Activated CD8-positive, alpha-beta memory T cell treated with anti-CD3 and anti-CD28 coated beads, Interleukin-2, amount 50 U/mL, for 1 hour (primary cell): Measurements from ENCODE around the gene NIP7.
"Not testable (repeated sequence)": the region's sequence is repeated elsewhere in the genome, so short reads cannot be mapped to it uniquely, and the experiment has no call there.

Experiments used
- DNase-seq: peaks from one replicate; pipeline ENCODE4 v3.0.0-alpha.2; 2020; ENCODE audit errors: extremely low read depth

Gene NIP7

DNA sequence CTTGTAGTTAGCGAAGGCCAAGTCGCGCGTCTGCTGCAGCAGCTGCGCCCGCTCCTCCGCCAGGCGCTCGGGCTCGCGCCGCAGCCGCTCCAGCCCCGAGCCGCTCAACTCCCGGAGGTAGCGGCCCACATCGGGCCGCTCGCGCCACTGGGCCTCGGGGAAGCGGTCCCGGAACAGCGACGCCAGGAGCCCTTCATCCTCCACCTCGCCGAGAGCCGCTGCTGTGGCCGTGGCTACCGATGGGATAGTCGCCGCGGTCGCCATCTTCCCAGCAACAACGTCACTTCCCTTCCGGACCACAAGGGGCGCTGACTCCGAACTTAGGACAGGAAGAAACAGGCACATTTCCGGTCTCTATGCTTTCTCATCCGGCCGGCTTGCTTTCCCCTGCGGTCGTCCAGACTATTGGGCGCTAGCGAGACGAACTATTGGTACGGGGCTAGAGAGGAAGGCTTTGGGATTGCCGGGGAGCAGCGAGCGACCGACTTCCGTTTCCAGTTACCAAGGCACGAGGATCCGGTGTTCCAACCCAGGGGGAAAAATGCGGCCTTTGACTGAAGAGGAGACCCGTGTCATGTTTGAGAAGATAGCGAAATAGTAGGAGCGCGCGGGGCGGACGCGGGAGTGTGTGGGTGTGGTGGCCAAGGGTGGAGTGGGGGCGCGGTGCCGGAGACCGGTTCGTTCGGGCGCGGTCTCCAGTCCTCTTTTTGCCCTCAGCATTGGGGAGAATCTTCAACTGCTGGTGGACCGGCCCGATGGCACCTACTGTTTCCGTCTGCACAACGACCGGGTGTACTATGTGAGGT lies at the start of gene NIP7, which contains the start of gene COG8:
Gene NIP7, plus strand, starts transcription at position 484 of the 806 bp plus-strand sequence. Its CDS starts 58 bp downstream, at position 542.
Gene COG8, minus strand, starts transcription at position 276 of the 806 bp plus-strand sequence. Its CDS starts 12 bp downstream, at position 264.
- DNase-seq: peak; percentile 80

DNA sequence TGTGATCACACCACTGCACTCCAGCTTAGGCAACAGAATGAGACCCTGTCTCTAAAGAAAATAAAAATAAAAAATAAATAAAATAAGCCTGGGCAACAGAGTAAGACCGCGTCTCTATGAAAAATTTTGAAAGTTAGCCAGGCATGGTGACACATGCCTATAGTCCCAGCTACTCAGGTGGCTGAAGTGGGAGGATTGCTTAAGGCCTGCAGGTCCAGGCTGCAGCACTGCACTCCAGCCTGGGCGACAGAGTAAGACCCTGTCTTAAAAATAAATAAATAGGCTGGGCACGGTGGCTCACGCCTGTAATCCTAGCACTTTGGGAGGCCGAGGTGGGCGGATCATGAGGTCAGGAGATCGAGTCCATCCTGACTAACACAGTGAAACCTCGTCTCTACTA lies 47.9 kb upstream of the NIP7 start:
- not testable (repeated sequence) for DNase-seq

DNA sequence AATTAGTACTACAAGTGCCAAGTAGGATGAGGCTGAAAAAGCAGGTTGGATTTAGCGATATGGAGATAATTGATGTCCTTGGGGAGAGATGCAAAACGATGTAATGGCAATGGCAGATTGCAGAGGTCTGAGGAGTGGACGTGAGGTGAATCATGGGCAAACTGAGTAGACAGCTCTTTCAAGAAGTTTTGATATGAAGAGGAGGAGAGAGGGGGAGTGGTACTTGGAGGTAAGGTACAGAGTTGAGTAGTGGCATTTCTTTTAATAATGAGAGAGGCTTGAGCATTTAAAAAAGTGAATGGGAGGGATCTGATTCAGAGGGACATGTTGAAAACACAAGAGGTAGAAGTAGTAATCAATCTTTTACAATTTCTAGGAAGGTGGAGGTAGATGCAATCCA lies 46.2 kb upstream of the NIP7 start:
- DNase-seq: no peak

DNA sequence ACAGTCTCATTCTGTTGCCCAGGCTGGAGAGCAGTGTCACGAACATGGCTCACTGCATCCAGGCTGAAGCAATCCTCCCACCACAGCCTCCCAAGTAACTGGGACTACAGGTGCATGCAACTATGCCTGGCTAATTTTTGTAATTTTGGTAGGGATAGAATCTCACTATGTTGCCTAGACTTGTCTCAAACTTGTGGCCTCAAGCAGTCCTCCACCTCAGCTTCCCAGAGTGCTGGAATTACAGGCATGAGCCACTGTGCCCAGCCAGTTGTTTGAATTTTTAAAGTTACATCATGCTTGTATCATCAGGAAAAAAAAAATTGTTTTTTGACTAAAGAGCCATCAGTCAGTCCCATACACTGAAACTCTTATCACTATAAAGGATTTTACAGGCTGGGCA lies 45.5 kb upstream of the NIP7 start:
- no peak for DNase-seq

DNA sequence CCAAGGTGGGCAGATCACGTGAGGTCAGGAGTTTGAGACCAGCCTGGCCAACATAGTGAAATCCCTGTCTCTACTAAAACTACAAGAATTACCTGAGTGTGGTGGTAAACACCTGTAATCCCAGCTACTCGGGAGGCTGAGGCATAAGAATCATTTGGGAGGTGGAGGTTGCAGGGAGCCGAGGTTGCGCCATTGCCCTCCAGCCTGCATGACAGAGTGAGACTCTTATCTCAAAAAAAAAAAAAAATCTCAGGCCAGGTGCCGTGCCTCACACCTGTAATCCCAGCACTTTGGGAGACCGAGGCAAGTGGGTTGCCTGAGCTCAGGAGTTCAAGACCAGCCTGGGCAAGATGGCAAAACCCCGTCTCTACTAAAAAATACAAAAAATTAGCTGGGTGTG lies 42.8 kb upstream of the NIP7 start:
- not testable (repeated sequence) for DNase-seq

DNA sequence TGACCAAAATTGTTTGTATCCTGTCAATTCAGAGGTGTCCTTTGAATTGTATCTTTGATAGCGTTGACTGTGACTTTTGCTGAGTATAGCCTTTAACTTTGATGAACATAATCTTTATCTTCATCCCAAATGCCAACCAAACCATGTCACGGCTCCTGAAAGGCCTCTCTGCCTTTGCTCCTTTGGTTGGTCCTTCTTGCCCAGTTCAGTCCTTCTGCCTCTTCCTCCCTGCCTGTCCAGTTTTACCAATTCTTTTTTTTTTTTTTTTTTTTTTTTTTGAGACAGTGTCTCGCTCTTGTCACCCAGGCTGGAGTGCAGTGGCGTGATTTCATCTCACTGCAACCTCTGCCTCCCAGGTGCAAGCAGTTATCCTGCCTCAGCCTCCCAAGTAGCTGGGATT lies 41.3 kb upstream of the NIP7 start:
- DNase-seq: no peak

DNA sequence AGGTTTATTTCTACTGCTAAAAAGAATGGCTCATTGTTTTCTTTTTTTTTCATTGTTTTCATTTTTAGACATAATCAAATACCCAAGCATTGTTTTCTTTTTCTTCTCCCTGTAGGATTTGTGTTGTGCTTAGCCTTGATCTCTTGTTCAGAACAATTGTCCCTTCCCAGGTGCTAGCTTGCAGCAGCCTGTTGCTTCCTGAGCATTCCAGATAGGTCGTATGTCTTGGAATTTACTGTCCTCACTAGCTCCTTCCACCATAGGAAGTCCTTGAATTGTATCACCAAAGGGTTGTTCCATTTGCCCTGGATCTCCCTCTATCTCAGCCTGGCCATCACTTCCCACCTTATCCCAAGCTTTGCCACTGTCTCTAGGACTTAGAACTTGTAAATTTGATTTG lies 38.4 kb upstream of the NIP7 start:
- DNase-seq: no peak

DNA sequence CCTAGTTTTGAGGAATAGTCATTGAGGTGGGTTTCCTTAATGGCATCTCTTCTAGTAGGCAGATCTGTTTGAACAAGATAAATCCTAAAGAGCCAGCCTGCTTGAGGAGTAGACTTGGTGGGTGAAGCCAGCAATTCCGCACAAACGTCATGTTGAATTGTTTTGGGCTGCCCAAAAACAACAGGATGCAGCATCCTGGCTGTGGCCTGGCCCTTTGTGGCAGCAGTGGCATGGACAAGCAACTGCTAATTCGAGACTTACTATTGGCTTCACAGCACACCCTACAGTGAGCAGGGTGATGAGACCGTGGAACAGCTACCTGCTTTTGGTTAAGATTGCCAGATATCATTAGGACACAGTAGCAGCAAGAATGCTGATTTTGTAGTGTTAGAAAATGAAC lies 37.7 kb upstream of the NIP7 start:
- no peak for DNase-seq

DNA sequence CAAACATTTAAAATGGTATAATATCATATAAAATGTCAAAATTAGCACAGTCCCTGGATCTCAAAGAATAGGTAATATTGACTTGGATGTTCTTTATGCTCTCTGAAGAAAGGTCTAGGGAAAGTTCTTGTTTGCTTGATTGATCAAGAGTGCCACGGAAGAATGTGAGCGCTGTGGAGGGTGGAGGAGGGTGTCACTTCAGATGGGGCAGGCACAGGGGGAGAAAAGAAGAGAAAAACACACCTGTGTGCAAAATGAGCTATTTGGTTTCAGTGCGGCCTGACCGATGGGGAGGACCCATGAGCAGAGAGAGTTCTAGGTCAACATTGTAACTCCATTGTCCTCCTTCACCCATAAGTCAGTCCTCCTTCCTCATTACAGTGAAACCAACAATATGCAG lies 37.3 kb upstream of the NIP7 start:
- DNase-seq: no peak

DNA sequence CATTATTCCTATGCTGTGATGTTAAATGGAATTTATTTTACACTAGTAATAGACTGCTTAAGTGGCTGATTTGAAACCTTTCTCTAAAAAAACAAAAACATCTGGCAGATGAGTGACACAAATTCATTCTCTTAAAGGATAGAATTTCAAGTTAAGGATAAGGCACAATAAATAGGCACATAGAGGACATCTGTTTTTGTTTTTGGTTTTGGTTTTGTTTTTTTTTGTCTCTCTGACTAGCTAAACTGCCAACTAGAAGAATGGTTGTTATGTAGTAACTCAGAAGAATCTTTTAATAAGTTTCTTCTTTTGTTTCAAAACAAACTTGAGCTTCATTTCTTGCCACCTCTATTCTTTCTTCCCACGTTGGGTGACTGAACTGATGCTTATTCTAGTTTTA lies 33.5 kb upstream of the NIP7 start:
- DNase-seq: no peak

DNA sequence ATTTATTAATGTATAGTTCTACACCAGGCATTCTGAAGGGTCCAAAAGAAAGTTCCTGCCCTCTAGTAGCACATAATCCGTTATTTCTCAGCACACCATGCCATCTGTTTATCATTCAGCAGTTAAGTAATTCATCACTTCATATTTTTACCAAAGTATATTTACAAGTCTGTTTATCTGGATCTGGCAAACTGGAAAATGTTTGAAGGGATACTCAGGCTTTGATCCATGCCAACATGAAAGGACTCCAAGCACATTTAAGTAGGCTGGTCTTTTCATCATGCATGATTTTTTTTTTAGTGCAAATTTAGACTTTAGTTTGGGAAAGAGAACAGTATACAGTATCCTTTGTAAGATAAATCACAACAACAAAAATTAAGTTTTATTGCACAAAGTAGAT lies 32.5 kb upstream of the NIP7 start:
- no peak for DNase-seq

DNA sequence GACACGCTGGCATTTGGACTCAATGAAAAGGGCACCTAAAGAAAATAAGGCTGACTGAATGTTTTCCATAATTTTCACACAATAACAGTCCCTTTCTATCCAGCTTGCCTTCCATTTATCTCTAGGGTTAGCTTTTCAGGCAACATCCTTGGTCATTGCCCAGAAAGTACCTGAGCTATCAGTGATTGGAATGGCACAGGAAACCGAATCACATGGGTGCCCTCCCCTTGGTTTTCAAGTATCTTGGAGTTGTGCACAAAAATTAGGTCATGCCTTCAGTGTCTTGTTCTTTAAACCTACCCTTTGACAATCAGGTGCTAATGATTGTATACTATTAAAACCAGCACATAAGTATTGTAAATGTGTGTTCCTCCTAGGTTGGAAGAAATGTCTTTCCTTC lies 31.7 kb upstream of the NIP7 start:
- no peak for DNase-seq

DNA sequence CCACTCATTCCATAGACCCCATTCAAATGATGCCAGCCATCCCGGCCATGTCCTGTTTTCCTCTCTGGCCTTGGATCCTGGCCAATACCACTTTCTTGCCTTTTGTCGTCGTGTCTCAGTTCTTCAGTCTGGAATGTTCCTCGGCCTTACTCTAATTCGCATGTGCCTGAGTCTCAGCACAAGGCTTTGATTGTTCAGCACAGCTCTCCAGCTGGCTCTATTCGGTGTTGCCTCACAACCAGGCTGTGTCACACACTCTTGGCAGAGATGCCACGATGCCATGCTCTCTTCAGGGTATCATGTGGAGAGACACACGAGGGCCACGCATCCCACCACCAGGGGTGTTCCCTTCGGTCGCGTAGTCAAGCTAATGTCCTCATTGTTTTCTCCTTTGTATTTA lies 30.3 kb upstream of the NIP7 start:
- DNase-seq: no peak

DNA sequence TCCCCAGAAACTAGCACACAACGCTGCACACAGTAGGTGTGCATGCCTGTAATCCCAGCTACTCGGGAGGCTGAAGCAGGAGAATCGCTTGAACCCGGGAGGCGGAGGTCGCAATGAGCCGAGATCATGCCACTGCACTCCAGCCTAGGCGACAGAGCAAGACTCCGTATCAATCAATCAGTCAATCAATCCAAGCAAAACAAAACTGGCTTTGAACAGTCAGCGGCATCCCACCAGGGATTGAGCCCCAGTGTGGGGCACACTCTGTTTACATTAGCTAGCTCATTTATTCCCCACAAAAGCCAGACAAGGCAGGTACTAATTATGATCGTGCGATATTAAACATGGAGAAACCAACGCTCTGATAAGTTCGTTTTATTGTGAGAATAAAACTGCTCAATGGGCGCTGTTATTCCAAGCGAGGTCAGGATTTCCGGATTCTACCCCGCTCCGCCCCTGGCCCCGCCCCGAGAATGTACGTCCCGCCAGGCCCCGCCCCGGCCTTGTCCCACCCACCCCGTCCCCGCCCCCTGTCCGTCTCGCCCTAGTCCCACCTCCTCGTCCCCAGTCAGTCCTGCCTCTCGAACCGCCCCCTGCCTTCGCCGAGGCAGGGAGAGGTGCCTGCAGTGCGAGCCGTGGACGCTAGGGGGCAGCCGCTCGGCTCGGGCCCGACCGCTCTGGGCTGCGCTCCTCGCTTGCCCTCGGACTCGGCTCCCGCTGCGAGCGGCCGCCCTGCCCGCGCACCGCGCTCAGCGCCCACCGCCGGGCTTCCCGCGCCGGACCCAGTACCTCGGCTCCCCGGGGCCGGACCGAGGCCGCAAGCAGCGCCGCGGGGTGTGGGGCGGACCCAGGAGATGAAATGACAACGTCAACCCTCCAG lies 28.7 kb upstream of the NIP7 start, which contains the start of gene VPS4A:
Gene VPS4A, plus strand, starts transcription at position 698 of the 880 bp plus-strand sequence. Its CDS starts 162 bp downstream, at position 860.
- DNase-seq: peak; percentile 94

DNA sequence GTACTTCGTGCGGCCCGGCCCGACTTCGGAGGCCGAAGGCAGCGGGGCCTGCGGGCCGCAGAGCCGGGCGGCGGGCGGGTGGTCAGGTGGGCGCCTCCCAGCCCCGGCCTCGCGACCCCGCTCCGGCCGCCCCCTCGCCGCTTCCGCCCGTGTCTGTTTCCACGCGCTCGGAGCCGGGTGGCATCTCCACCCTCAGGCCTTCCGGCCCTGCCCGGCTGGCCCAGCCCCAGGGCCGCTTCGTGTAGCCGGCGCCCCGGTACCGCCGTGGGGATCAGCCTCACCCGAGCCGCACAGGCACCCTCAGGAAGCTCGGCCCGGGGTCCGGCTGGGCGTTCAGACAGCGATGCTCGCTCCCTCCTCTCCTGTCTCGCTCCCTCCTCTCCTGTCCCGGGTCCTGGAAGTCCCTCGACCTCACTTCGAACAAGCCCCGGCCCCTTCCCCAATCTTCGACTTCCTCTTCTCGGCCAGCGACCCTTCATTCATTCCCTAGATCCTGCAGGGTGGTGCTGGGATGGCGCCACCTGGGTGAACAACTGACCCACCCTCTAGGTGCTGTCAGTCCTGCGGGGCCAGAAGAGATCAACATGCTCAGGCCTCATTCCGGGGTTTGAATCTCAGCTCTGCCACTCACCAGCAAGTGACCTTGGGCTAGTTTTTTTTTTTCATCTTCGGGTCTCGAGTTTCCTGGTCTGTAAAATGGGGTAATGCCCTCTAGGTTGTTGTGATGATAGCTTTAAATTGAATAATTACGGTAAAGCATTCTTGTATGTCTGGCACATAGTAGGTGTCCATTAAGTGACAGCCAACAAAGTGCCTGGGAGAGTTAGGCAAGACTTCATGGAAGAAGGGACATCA lies 27.8 kb upstream of the NIP7 start:
- no peak for DNase-seq

DNA sequence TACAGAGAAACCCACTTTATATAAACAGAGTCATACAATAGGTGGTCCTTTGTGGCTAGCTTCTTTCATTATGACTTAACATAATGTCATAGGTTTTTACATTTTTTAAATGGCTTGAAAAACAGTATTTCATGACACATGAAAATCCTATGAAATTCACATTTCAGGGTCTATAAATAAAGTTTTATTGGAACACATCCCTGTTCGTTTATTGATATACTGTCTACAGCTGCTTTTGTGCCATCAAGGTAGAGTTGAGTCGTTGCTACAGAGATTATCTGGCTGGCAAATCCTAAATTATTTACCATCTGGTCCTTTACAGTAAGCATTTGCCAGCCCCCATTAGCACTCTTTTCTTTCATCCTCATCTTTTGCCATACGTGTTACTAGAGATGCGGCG lies 26.1 kb upstream of the NIP7 start:
- DNase-seq: no peak

DNA sequence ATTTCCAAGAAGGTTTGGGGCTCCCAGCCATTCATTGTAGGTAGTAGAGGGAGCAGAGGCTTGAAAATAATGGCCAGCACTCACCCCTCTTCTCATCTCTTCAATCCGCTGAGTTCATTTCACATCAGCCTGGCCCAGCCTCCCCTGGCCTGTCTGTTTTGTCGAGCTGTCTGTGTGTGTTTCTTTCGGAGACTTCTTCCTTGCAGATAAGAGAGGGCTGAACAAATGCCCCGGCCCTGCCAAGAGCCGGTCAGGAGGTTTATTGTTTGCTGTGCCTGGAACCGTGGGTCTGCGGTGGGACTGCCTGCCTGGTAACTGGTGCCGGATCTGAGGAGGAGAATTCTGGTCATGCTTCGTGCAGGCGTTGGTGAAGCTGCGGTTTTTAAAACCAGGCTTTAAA lies 25.0 kb upstream of the NIP7 start:
- no peak for DNase-seq

DNA sequence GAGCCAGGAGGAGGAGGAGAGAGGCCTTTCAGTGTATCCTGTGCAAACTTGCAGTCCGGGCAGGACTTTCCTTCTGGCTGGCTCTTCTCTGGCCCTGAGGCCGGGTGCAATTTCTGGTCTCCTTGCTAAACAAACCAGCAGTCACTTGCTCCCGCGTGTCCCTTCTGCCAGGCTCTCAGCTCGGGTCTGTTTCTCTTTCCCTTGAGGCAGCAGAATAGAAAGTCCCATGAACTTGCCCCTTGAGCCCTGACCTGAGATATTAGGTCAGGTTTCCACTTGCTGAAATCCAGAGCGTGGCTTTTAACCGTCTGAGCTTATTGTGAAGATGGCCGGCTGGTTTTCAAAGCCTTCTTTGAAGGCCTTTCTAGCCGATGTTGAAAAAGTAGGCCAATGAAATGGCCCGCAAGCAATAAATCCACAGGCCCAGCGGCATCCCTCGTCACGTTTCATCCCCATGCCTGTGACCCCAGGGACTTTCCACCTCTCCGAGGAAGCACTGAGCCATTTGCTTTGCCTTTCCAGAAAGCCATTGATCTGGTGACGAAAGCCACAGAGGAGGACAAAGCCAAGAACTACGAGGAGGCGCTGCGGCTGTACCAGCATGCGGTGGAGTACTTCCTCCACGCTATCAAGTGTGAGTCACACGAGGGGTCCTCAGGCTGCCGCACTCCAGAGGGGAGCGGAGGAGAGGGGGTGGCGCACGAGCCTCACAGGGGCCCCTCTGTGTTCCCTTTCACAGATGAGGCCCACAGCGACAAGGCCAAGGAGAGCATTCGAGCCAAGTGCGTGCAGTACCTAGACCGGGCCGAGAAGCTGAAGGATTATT lies 23.9 kb upstream of the NIP7 start:
- DNase-seq: no peak

DNA sequence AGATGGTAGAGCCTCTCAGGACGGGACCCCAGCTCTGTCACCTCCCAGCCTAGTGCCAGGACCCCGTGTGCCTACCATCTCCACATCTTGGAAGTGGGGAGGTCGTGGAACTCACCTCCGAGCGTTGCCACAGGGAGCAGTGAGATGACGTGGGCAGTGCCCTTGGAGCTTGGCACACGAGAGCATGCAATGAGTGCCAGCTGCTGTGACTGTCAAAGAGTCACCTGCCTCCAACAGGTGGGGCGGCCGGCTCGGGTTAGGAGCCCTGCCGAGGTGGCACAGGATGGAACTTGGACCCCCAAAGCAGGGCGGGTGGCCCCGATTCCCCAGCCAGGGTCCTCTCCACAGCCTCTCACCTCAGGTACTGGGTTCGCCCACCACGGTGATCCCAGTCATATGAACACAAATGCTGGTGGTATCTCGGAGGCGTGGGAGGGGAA lies 23.0 kb upstream of the NIP7 start:
- no peak for DNase-seq

DNA sequence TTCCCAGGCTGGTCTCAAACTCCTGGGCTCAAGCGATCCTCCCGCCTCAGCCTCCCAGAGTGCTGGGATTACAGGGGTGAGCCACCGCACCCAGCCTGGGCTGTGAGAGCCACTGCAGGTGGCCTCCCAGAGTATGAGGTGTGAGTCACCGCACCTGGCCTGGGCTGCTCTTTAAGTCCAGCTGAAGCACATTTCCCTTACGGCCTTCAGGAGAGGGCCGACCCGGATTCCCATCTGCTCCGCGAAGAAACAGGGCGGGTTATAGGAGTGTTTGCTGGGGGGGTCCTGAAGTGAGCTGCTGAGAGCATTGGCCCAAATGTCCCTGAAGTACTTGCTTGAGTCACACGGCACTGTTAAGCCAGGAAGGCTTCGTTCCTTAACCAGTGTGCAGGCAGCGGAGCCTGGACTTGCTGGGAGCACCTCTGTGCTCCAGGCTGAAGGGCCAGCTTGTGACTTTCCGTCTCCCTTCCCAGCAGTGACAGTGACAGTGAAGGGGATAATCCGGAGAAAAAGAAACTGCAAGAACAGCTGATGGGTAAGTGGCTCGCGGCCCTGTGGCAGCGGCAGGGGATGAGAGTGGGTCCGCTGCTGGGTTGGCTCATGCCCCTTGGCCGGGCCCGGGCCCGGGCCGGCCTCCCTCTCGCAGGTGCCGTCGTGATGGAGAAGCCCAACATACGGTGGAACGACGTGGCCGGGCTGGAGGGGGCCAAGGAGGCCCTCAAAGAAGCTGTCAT lies 21.2 kb upstream of the NIP7 start:
- DNase-seq: no peak
